HEK293 (cell line): ENCODE measurements around the gene MYOD1.
A peak's percentile ranks its signal among the peaks of the same experiment; 100 is the strongest.

Experiments
- CTCF ChIA-PET: fragments of 350-600 bp; formaldehyde crosslinking; extraction: SDS; loops from one replicate; lab custom pipeline; 2021; ENCODE audit warnings: antibody characterized with exemption; lab: Yijun Ruan, JAX
- POLR2A ChIA-PET: fragments of 300-600 bp; formaldehyde crosslinking; extraction: SDS; loops from one replicate; lab custom pipeline; 2020; ENCODE audit warnings: antibody characterized with exemption, inconsistent platforms; lab: Yijun Ruan, JAX
- H3K27ac ChIP-seq: fragments of 200-500 bp; sonication (Bioruptor generic); 2 replicates; pipeline ENCODE4 v1.5.1; 2014; ENCODE audit warnings: low read depth, low read length, control low read depth, inconsistent platforms; ENCODE audit errors: extremely low read depth
- H3K36me3 ChIP-seq, 2 experiments: fragments of 200-500 bp in 1 of 2; sonication (Bioruptor generic) in 1 of 2; 1 replicate in 1 of 2; 2 replicates in 1 of 2; pipeline ENCODE4 v1.5.1; 2014 to 2017; ENCODE audit warnings: inconsistent platforms in 2 of 2, low read length in 2 of 2; ENCODE audit not compliant: control insufficient read depth in 2 of 2, insufficient read depth in 1 of 2
- H3K4me1 ChIP-seq: fragments of 200-500 bp; sonication (Bioruptor generic); 2 replicates; pipeline ENCODE4 v1.5.1; 2014; ENCODE audit warnings: mild to moderate bottlenecking, low read length, inconsistent platforms; ENCODE audit not compliant: control insufficient read depth, insufficient read depth
- H3K4me3 ChIP-seq: 2 replicates; pipeline ENCODE4 v1.5.1; 2011; ENCODE audit warnings: low read depth, mild to moderate bottlenecking, control low read depth, low read length, moderate library complexity
- H3K9me3 ChIP-seq: fragments of 200-500 bp; sonication (Bioruptor generic); 2 replicates; pipeline ENCODE4 v1.5.1; 2014; ENCODE audit warnings: low read depth, low read length, inconsistent platforms; ENCODE audit not compliant: control insufficient read depth, insufficient read depth
- EGR2 ChIP-seq: fragments of 450-650 bp; formaldehyde crosslinking; IDR thresholded peaks from 2 replicates; pipeline ENCODE4 v1.5.1; 2016; ENCODE audit warnings: low read depth, missing biosample characterization, missing genetic modification characterization
- GFI1B ChIP-seq: fragments of 450-650 bp; formaldehyde crosslinking; IDR thresholded peaks from 2 replicates; pipeline ENCODE4 v1.5.1; 2016; ENCODE audit warnings: missing biosample characterization, missing genetic modification characterization
- GLIS1 ChIP-seq: fragments of 450-650 bp; formaldehyde crosslinking; IDR thresholded peaks from 2 replicates; pipeline ENCODE4 v1.5.1; 2016; ENCODE audit warnings: missing biosample characterization, missing genetic modification characterization
- HOXC10 ChIP-seq: sonication (generic); formaldehyde crosslinking; IDR thresholded peaks from 2 replicates; pipeline ENCODE4 v1.8.1; 2023; ENCODE audit warnings: mild to moderate bottlenecking, missing genetic modification reagents
- OSR2 ChIP-seq: fragments of 450-650 bp; formaldehyde crosslinking; IDR thresholded peaks from 2 replicates; pipeline ENCODE4 v1.5.1; 2016; ENCODE audit warnings: missing biosample characterization, missing genetic modification characterization
- PATZ1 ChIP-seq: fragments of 450-650 bp; formaldehyde crosslinking; IDR thresholded peaks from 2 replicates; pipeline ENCODE4 v1.5.1; 2016; ENCODE audit warnings: missing biosample characterization, missing genetic modification characterization
- YY1 ChIP-seq: fragments of 450-650 bp; formaldehyde crosslinking; IDR thresholded peaks from 2 replicates; pipeline ENCODE4 v1.5.1; 2018; ENCODE audit warnings: missing biosample characterization, missing genetic modification characterization
- ZBTB1 ChIP-seq: fragments of 450-650 bp; formaldehyde crosslinking; IDR thresholded peaks from 2 replicates; pipeline ENCODE4 v1.5.1; 2016; ENCODE audit warnings: missing biosample characterization, missing genetic modification characterization
- ZBTB10 ChIP-seq: fragments of 450-650 bp; formaldehyde crosslinking; IDR thresholded peaks from 2 replicates; pipeline ENCODE4 v1.5.1; 2016; ENCODE audit warnings: missing biosample characterization, missing genetic modification characterization
- ZBTB20 ChIP-seq: fragments of 450-650 bp; formaldehyde crosslinking; IDR thresholded peaks from 2 replicates; pipeline ENCODE4 v1.5.1; 2016; ENCODE audit warnings: missing biosample characterization, missing genetic modification characterization
- ZFHX2 ChIP-seq: fragments of 450-650 bp; formaldehyde crosslinking; conservative IDR thresholded peaks from 2 replicates; pipeline ENCODE4 v1.5.1; 2016; ENCODE audit warnings: missing biosample characterization, missing genetic modification characterization
- ZIC2 ChIP-seq: fragments of 450-650 bp; formaldehyde crosslinking; IDR thresholded peaks from 2 replicates; pipeline ENCODE4 v1.5.1; 2016; ENCODE audit warnings: missing biosample characterization, missing genetic modification characterization
- ZNF2 ChIP-seq: fragments of 450-650 bp; formaldehyde crosslinking; IDR thresholded peaks from 2 replicates; pipeline ENCODE4 v1.5.1; 2016; ENCODE audit warnings: missing biosample characterization, missing genetic modification characterization
- ZNF362 ChIP-seq: fragments of 450-650 bp; formaldehyde crosslinking; IDR thresholded peaks from 2 replicates; pipeline ENCODE4 v1.5.1; 2016; ENCODE audit warnings: missing biosample characterization, missing genetic modification characterization
- ZNF394 ChIP-seq: fragments of 450-650 bp; formaldehyde crosslinking; IDR thresholded peaks from 2 replicates; pipeline ENCODE4 v1.5.1; 2016; ENCODE audit warnings: missing biosample characterization, missing genetic modification characterization, mild to moderate bottlenecking, moderate library complexity, borderline replicate concordance
- ZNF518A ChIP-seq: fragments of 450-650 bp; formaldehyde crosslinking; conservative IDR thresholded peaks from 2 replicates; pipeline ENCODE4 v1.5.1; 2016; ENCODE audit warnings: low read depth, missing biosample characterization, missing genetic modification characterization
- ZNF670 ChIP-seq: fragments of 450-650 bp; formaldehyde crosslinking; IDR thresholded peaks from 2 replicates; pipeline ENCODE4 v1.5.1; 2016; ENCODE audit warnings: missing biosample characterization, missing genetic modification characterization, low read depth
- ZNF701 ChIP-seq: fragments of 450-650 bp; formaldehyde crosslinking; IDR thresholded peaks from 2 replicates; pipeline ENCODE4 v1.5.1; 2016; ENCODE audit warnings: missing biosample characterization, missing genetic modification characterization
- ZNF768 ChIP-seq: fragments of 450-650 bp; formaldehyde crosslinking; IDR thresholded peaks from 2 replicates; pipeline ENCODE4 v1.5.1; 2018; ENCODE audit warnings: missing biosample characterization, mild to moderate bottlenecking, missing genetic modification characterization

MYOD1 gene

GRCh38 chr11:17763244-17763643, 43.9 kb downstream of the MYOD1 start (continued):
- TF ChIP-seq YY1 (tag by site-specific recombination) (no peak), ZNF670 (no peak), GFI1B (tag by site-specific recombination) (no peak)

- ChIA-PET POLR2A (no interaction called here), CTCF (no interaction called here)
- Histone ChIP-seq H3K9me3 (no peaks in the 10 kb centered on the region), H3K4me1 (no peaks in the 10 kb centered on the region), H3K27ac (no peak overlapping the region)
- TF ChIP-seq ZNF701 (tag by site-specific recombination) (no peak), ZNF518A (tag by site-specific recombination) (no peak), PATZ1 (tag by site-specific recombination) (0 out of 2 replicates have a peak, but pooled peaks have one; percentile 30), ZNF394 (no peak), OSR2 (tag by site-specific recombination) (no peak), HOXC10 (CRISPR knock-in tag) (no peak), ZBTB20 (no peak), ZFHX2 (tag by site-specific recombination) (peak; percentile 99), ZBTB1 (tag by site-specific recombination) (no peak), ZNF362 (tag by site-specific recombination) (no peak), EGR2 (tag by site-specific recombination) (peak; percentile 99)
- TF ChIP-seq, all 188 proteins: peak for 3
- H3K36me3 ChIP-seq, result no peaks in the 10 kb centered on the region
- H3K4me3 ChIP-seq, result no peak overlapping the region
Measured at GRCh38 chr11:17763703-17764102, 44.3 kb downstream of the MYOD1 start.

- CTCF ChIA-PET, result interaction anchor here (0.7 to 1.0 kb wide), 3 partner anchors 113 to 214 kb away, joined by 3 to 6 read pairs (median 5); no protein-coding TSS in a partner anchor
- no peaks in the 10 kb centered on the region for H3K9me3 ChIP-seq
- POLR2A ChIA-PET, result no interaction called here
- no peaks in the 10 kb centered on the region for H3K4me1 ChIP-seq
- no peaks in the 10 kb centered on the region for H3K36me3 ChIP-seq
- TF ChIP-seq ZIC2 (tag by site-specific recombination), result peak; percentile 15; the same call in 1 of the 2 replicates
- TF ChIP-seq ZNF768 (tag by site-specific recombination), result 0 out of 2 replicates have a peak, but pooled peaks have one; percentile 73
- TF ChIP-seq GLIS1 (tag by site-specific recombination), result peak; percentile 75
- TF ChIP-seq ZNF2 (tag by site-specific recombination), result no peak
- TF ChIP-seq ZBTB10 (tag by site-specific recombination), result no peak
- H3K27ac ChIP-seq, result no peak overlapping the region
- H3K4me3 ChIP-seq, result no peak overlapping the region
Measured at GRCh38 chr11:17764446-17765218, 45.3 kb downstream of the MYOD1 start.
